ENCODE data around the gene INPP5A.

INPP5A gene

GRCh38 chr10:132687893-132688579 lies 150.4 kb downstream of the INPP5A start:
- DNase-seq (ENCODE audit: low spot score): no peak

GRCh38 chr10:132688580-132689420 lies 151.2 kb downstream of the INPP5A start:
- TF ChIP-seq CTCF (IDR thresholded peaks at IDR 0.05; ENCODE audit: borderline replicate concordance, control extremely low read depth, extremely low read depth, insufficient read depth, missing control alignments): no peak
- in situ Hi-C loops (cut with MboI; ENCODE audit: low sequenced_read_pairs, unreplicated experiment): no loop called here

More at GRCh38 chr10:132687893-132688579, 150.4 kb downstream of the INPP5A start:
- in situ Hi-C loops (cut with MboI; ENCODE audit: low sequenced_read_pairs, unreplicated experiment): no loop called here
- TF ChIP-seq CTCF (IDR thresholded peaks at IDR 0.05; ENCODE audit: borderline replicate concordance, control extremely low read depth, extremely low read depth, insufficient read depth, missing control alignments): no peak

GRCh38 chr10:132689721-132690360 lies 152.3 kb downstream of the INPP5A start:
- TF ChIP-seq CTCF (IDR thresholded peaks at IDR 0.05; ENCODE audit: borderline replicate concordance, control extremely low read depth, extremely low read depth, insufficient read depth, missing control alignments): no peak
- DNase-seq (ENCODE audit: low spot score): no peak
- in situ Hi-C loops (cut with MboI; ENCODE audit: low sequenced_read_pairs, unreplicated experiment): no loop called here

More at GRCh38 chr10:132688580-132689420, 151.2 kb downstream of the INPP5A start:
- DNase-seq (ENCODE audit: low spot score): no peak

- in situ Hi-C loops (cut with MboI; ENCODE audit: low sequenced_read_pairs, unreplicated experiment): no loop called here
- no peak for TF ChIP-seq CTCF (IDR thresholded peaks at IDR 0.05; ENCODE audit: borderline replicate concordance, control extremely low read depth, extremely low read depth, insufficient read depth, missing control alignments)
- DNase-seq (ENCODE audit: low spot score): no peak
Observed at GRCh38 chr10:132690401-132690800, 152.8 kb downstream of the INPP5A start.

GRCh38 chr10:132690821-132691610 lies 153.4 kb downstream of the INPP5A start:
- TF ChIP-seq CTCF (IDR thresholded peaks at IDR 0.05; ENCODE audit: borderline replicate concordance, control extremely low read depth, extremely low read depth, insufficient read depth, missing control alignments): no peak
- no peak for DNase-seq (ENCODE audit: low spot score)
- in situ Hi-C loops (cut with MboI; ENCODE audit: low sequenced_read_pairs, unreplicated experiment): no loop called here

- in situ Hi-C loops (cut with MboI; ENCODE audit: low sequenced_read_pairs, unreplicated experiment): no loop called here
- TF ChIP-seq CTCF (IDR thresholded peaks at IDR 0.05; ENCODE audit: borderline replicate concordance, control extremely low read depth, extremely low read depth, insufficient read depth, missing control alignments): no peak
Observed at GRCh38 chr10:132691711-132692153, 154.1 kb downstream of the INPP5A start.

More at GRCh38 chr10:132691711-132692153, 154.1 kb downstream of the INPP5A start:
- DNase-seq (ENCODE audit: low spot score): no peak

Data from GM13976 (cell line).